ENCODE data around the gene NT5DC3.

NT5DC3 gene

DNA sequence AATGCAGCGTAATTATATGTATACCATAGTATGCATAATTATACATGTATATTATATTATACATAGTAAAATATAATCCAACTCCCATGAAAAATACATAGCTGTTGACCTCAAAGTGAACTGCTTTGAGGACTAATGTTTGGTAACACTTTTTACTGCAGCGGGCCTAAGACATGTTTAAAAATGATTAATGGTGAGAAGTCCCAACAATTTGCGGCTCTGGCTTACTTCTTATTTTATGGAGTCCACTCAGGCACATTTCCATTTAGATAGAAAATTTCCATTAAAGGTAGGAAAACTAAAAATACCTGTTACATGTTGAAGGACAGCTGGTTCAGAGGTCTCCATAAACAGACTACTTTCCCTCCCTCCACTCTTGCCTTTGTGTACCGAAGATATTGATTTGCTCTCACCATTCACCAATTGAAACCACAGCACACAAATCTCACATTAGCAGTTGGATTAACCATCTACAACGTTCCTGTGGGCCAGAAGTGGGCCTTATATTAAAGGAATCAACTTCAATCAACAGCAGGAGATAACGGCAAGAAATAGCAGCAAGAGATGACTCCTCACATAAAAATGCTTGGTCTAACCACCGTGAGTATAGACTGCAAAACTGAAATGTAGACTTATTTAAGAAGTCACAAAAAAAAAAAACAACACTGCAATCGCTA is 14.1 kb upstream of the NT5DC3 start:
- Histone ChIP-seq H3K9me3 (ENCODE audit: control insufficient read depth, low read length) (no peaks in the 10 kb centered on the region), H3K4me1 (ENCODE audit: control insufficient read depth, insufficient read depth, low read length, poor library complexity, severe bottlenecking) (peaks cover 31% of the 10 kb centered on the region), H3K36me3 (ENCODE audit: control insufficient read depth, insufficient read depth, low read length) (no peaks in the 10 kb centered on the region), H3K4me3 (ENCODE audit: extremely low read depth, insufficient read depth, low read length, poor library complexity, severe bottlenecking) (no peak overlapping the region), H3K27ac (ENCODE audit: low read depth, low read length, severe bottlenecking) (no peak overlapping the region)
- WGBS, 2 experiments (ENCODE audit: insufficient coverage in 2 of 2) = 88 to 96% methylated on average over 1 to 3 of the region's 8 CpGs

DNA sequence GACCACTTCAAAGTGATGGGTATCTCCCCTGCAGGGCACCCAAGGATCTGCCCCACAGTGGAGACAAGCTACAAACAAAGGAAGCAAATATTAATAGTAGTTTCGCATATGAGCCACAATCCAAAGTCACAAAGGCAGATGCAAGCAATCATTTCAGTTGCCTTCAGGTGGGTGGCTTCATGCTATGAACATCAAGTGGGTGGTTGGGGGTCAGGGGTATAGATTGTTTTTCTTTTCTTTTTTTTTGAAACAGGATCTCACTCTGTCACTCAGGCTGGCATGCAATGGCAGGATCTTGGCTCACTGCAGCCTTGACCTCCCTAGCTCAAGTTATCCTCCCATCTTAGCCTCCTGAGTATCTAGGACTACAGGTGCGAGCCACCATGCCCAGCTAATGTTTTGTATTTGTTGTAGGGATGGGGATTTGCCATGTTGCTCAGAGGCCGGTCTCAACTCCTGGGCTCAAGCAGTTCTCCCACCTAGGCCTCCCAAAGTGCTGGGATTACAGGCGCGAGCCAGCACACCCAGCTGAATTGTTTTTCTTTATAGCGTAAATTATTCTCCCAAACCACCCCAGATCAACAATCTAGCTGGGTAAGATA is 13.4 kb upstream of the NT5DC3 start:
- no peaks in the 10 kb centered on the region for H3K36me3 ChIP-seq (ENCODE audit: control insufficient read depth, insufficient read depth, low read length)
- no peak overlapping the region for H3K27ac ChIP-seq (ENCODE audit: low read depth, low read length, severe bottlenecking)
- 93 to 100% methylated on average over 2 to 4 of the region's 6 CpGs for WGBS, 2 experiments (ENCODE audit: insufficient coverage in 2 of 2)
- H3K4me1 ChIP-seq (ENCODE audit: control insufficient read depth, insufficient read depth, low read length, poor library complexity, severe bottlenecking) = peaks cover 28% of the 10 kb centered on the region
- no peak overlapping the region for H3K4me3 ChIP-seq (ENCODE audit: extremely low read depth, insufficient read depth, low read length, poor library complexity, severe bottlenecking)
- H3K9me3 ChIP-seq (ENCODE audit: control insufficient read depth, low read length) = no peaks in the 10 kb centered on the region

DNA sequence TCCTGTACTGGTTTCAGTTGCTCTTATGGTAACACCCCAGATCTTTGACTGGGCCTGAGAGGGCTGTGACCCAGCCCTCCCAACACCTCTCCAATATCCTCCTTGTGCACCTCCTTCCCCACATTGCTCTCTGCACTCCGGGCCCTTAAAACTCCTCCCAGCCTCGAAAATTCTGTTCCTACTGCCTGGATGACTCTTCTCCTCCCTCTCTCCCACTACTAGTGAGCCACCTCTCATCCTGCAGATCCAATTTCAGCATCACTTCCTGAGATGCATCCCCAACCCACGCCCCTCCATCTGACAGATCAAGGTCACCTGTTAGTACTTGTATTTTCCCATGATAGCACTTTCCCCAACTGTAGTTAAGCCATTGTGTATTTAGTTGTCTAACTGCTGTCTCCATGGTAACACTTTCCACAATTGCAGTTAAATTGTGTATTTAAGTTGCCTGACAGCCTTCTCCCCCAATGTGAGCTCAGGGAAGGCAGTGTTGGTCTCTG is 11.5 kb upstream of the NT5DC3 start:
- 55 to 58% methylated on average over 3 of the region's 3 CpGs for WGBS, 2 experiments (ENCODE audit: insufficient coverage in 2 of 2)
- H3K4me3 ChIP-seq (ENCODE audit: extremely low read depth, insufficient read depth, low read length, poor library complexity, severe bottlenecking) = no peak overlapping the region
- no peak overlapping the region for H3K27ac ChIP-seq (ENCODE audit: low read depth, low read length, severe bottlenecking)
- peaks cover 19% of the 10 kb centered on the region for H3K4me1 ChIP-seq (ENCODE audit: control insufficient read depth, insufficient read depth, low read length, poor library complexity, severe bottlenecking)
- no peaks in the 10 kb centered on the region for H3K9me3 ChIP-seq (ENCODE audit: control insufficient read depth, low read length)
- no peaks in the 10 kb centered on the region for H3K36me3 ChIP-seq (ENCODE audit: control insufficient read depth, insufficient read depth, low read length)

DNA sequence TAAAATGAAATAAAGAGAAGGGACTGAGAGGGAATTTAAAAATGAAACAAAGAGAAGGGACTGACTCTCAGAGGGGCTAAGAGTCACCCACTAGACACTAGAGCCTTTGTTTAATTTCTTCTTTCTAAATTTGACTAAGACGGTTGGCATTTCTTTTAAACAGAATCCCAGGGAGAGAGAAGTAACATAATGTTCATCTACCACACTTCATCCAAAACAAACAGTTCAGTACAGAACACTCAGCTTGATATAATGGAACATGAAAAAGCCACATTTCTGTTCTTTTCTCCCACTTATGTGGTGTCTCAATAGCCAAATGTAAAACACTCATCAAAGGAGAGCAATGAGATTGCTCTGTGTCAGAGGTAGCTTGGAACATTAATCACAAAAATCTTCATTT is 10.1 kb upstream of the NT5DC3 start:
- H3K27ac ChIP-seq (ENCODE audit: low read depth, low read length, severe bottlenecking) = no peak overlapping the region
- no peak overlapping the region for H3K4me3 ChIP-seq (ENCODE audit: extremely low read depth, insufficient read depth, low read length, poor library complexity, severe bottlenecking)
- H3K9me3 ChIP-seq (ENCODE audit: control insufficient read depth, low read length) = no peaks in the 10 kb centered on the region
- no peaks in the 10 kb centered on the region for H3K36me3 ChIP-seq (ENCODE audit: control insufficient read depth, insufficient read depth, low read length)
- peaks cover 18% of the 10 kb centered on the region for H3K4me1 ChIP-seq (ENCODE audit: control insufficient read depth, insufficient read depth, low read length, poor library complexity, severe bottlenecking)
- WGBS, 2 experiments (ENCODE audit: insufficient coverage in 2 of 2) = 80% methylated on average over 1 of the region's 1 CpG; no CpG with 5 or more reads in 1 of the 2 experiments

DNA sequence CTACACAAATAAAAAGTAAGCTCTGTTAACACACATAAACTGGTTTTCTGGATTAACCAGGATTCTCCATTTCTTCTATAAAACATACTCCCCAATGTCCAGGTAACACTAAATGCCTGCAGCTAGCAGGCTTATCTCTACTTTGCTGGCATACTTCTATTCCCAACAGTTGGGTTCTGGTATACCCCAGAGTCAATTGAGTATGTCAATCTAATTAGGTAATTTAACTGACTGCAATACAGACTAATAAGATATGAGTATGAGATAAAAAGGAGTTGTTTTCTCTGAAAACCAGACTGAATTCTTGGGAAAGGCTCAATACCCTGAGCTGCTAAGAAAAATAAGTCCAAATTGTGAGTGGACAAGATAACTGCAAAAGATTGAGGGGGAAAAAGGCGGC is 9.4 kb upstream of the NT5DC3 start:
- no peak overlapping the region for H3K27ac ChIP-seq (ENCODE audit: low read depth, low read length, severe bottlenecking)
- H3K9me3 ChIP-seq (ENCODE audit: control insufficient read depth, low read length) = no peaks in the 10 kb centered on the region
- peaks cover 11% of the 10 kb centered on the region for H3K4me1 ChIP-seq (ENCODE audit: control insufficient read depth, insufficient read depth, low read length, poor library complexity, severe bottlenecking)
- no CpG with 5 or more reads among the region's 1 CpG for WGBS, 2 experiments (ENCODE audit: insufficient coverage in 2 of 2)
- no peaks in the 10 kb centered on the region for H3K36me3 ChIP-seq (ENCODE audit: control insufficient read depth, insufficient read depth, low read length)
- H3K4me3 ChIP-seq (ENCODE audit: extremely low read depth, insufficient read depth, low read length, poor library complexity, severe bottlenecking) = no peak overlapping the region

DNA sequence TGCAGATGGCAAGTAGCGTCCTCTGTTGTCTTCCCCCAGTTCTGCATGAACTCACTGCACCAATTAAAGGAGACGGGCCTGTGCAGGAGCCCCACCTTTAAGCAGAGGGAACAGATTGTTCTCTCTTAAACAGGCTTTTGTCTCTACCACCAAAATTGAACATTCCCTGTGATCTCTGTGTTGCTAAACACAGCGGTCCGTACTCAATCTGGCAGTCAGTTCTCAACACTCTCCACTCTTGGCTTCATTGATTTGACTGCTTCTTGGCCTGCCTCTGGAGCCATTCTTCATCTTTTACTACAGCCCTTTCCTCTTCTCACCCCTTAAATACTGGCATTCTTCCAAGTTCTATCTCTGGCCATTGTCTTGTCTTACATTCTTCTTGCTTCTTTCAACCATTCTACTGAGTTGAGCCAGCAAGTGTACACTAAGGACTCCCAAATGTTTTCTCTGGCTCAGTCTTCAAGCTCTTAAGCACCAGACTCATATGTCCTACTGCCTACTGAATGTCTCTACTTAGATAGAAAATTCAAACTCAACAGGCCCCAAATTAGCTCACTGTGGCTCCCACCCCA is 8.0 kb upstream of the NT5DC3 start:
- no peaks in the 10 kb centered on the region for H3K9me3 ChIP-seq (ENCODE audit: control insufficient read depth, low read length)
- WGBS, 2 experiments (ENCODE audit: insufficient coverage in 2 of 2) = 96 to 100% methylated on average over 3 to 4 of the region's 4 CpGs
- no peak overlapping the region for H3K27ac ChIP-seq (ENCODE audit: low read depth, low read length, severe bottlenecking)
- H3K36me3 ChIP-seq (ENCODE audit: control insufficient read depth, insufficient read depth, low read length) = no peaks in the 10 kb centered on the region
- peaks cover 5% of the 10 kb centered on the region for H3K4me1 ChIP-seq (ENCODE audit: control insufficient read depth, insufficient read depth, low read length, poor library complexity, severe bottlenecking)
- H3K4me3 ChIP-seq (ENCODE audit: extremely low read depth, insufficient read depth, low read length, poor library complexity, severe bottlenecking) = no peak overlapping the region

DNA sequence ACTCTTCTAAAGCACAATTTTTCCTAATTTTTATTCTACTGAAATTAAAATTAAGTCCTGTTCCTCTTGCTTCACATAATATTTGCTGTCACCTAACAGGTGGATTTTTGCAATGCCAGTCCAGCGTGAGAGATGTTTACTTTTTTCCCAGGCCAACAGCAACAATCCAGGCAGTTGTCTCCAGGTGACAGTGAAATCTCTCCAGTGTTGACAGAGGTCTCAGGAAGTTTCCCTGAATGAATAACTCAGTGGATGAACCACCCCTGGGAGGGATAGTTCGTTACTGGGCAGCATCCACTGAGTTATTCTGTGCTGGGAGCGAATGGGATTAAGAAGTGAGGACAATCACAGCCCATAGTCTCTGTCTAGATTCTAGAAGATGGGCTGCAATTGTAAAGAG is 7.1 kb upstream of the NT5DC3 start:
- Histone ChIP-seq H3K4me3 (ENCODE audit: extremely low read depth, insufficient read depth, low read length, poor library complexity, severe bottlenecking) (no peak overlapping the region), H3K9me3 (ENCODE audit: control insufficient read depth, low read length) (no peaks in the 10 kb centered on the region), H3K4me1 (ENCODE audit: control insufficient read depth, insufficient read depth, low read length, poor library complexity, severe bottlenecking) (peaks cover 5% of the 10 kb centered on the region), H3K36me3 (ENCODE audit: control insufficient read depth, insufficient read depth, low read length) (no peaks in the 10 kb centered on the region), H3K27ac (ENCODE audit: low read depth, low read length, severe bottlenecking) (no peak overlapping the region)
- WGBS, 2 experiments (ENCODE audit: insufficient coverage in 2 of 2) = 90 to 95% methylated on average over 3 of the region's 3 CpGs

DNA sequence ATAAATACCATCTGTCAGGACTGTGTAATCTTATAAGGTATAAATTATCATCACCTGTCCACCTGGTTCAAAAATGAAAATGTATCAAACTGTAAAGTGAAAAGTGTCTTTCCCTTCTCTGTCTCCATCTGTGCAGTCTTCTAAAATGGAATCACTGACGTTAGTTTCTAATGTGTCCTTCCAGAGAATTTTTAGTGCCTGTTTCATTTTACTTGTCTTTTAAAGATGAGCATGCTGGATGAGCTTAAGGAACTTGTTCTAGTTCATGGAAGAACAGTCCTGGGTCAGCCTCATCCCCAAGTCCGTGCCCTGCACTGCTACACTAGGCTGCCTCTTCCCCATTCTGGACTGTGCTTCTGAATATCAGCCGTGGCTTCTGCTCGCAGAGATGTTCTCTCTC is 5.4 kb upstream of the NT5DC3 start:
- H3K4me1 ChIP-seq (ENCODE audit: control insufficient read depth, insufficient read depth, low read length, poor library complexity, severe bottlenecking) = peaks cover 9% of the 10 kb centered on the region
- 91 to 97% methylated on average over 4 of the region's 4 CpGs for WGBS, 2 experiments (ENCODE audit: insufficient coverage in 2 of 2)
- H3K27ac ChIP-seq (ENCODE audit: low read depth, low read length, severe bottlenecking) = no peak overlapping the region
- H3K9me3 ChIP-seq (ENCODE audit: control insufficient read depth, low read length) = no peaks in the 10 kb centered on the region
- no peak overlapping the region for H3K4me3 ChIP-seq (ENCODE audit: extremely low read depth, insufficient read depth, low read length, poor library complexity, severe bottlenecking)
- H3K36me3 ChIP-seq (ENCODE audit: control insufficient read depth, insufficient read depth, low read length) = no peaks in the 10 kb centered on the region

DNA sequence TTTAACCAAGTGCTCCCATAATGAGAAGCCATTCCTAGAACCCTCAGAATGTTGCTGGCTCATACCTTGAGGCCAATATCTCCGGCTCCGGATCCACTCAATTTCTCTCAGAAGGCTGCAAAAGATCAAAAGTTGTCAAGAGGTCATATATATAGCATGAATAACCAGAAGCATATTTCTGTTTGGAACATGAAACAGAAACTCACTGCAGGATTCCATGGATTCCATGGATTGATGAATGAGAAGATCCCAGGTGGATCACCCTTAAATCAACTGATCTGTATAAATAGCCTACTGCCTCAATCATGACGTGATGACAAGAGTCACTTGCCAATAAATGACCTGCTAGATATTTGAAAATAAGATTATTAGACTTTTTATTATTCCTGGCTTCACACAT is 3.3 kb upstream of the NT5DC3 start:
- no peak overlapping the region for H3K4me3 ChIP-seq (ENCODE audit: extremely low read depth, insufficient read depth, low read length, poor library complexity, severe bottlenecking)
- WGBS, 2 experiments (ENCODE audit: insufficient coverage in 2 of 2) = no CpG with 5 or more reads among the region's 3 CpGs

DNA sequence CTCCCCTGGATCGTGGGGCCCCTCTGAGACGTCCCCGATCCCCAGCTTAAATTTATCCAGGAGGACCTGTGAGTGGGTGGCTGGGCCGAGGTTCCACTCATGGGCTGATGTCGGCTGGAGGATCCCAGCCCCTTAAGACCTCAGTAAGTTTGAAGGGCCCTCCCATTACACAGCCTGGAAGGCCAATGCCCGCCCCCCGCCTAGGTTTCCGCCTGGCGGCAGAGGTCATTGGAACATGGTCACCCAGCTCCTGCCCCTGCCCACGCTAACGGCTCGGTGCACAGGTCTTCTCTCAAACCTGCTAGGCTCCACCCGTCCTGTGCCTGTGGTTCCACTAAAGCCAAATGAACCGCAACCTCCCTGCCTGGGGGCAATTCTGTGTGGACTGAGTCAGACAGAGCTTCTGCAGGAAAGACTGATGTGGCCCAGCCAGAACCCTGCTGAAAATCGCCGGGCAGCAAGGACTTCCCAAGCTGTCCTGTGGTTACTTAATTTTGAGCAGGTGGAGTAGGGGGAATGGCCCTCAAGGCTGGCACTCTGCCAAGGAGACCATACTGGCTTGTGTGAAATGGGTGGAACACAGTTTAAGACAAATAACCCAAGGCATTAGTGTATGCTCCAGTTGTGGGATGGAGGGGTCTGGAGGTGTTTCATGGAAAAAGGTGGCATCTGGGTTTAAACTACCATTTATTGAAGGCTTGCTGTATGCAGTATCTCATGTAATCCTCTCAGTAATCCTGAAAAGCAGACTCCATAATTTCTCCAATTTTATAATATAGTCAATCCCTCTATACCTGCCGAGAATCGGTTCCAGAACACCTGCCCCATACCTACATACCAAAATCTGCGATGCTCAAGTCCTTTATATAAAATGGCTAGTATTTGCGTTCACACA is 903 bp upstream of the NT5DC3 start:
- WGBS, 2 experiments (ENCODE audit: insufficient coverage in 2 of 2) = 28 to 43% methylated on average over 13 to 18 of the region's 20 CpGs
- peaks cover 4% of the 10 kb centered on the region for H3K4me1 ChIP-seq (ENCODE audit: control insufficient read depth, insufficient read depth, low read length, poor library complexity, severe bottlenecking)
- H3K9me3 ChIP-seq (ENCODE audit: control insufficient read depth, low read length) = no peaks in the 10 kb centered on the region
- H3K27ac ChIP-seq (ENCODE audit: low read depth, low read length, severe bottlenecking) = peak overlapping the region; percentile 33
- no peaks in the 10 kb centered on the region for H3K36me3 ChIP-seq (ENCODE audit: control insufficient read depth, insufficient read depth, low read length)
- peak overlapping the region; percentile 70 for H3K4me3 ChIP-seq (ENCODE audit: extremely low read depth, insufficient read depth, low read length, poor library complexity, severe bottlenecking)

More for the DNA sequence above, 3.3 kb upstream of the NT5DC3 start:
- Histone ChIP-seq H3K9me3 (ENCODE audit: control insufficient read depth, low read length) (no peaks in the 10 kb centered on the region), H3K4me1 (ENCODE audit: control insufficient read depth, insufficient read depth, low read length, poor library complexity, severe bottlenecking) (peaks cover 4% of the 10 kb centered on the region), H3K27ac (ENCODE audit: low read depth, low read length, severe bottlenecking) (no peak overlapping the region), H3K36me3 (ENCODE audit: control insufficient read depth, insufficient read depth, low read length) (no peaks in the 10 kb centered on the region)

Measured in mesodermal cell (in vitro differentiated cells).